Measurements from ENCODE around the gene LRRC3.

Gene LRRC3

DNA sequence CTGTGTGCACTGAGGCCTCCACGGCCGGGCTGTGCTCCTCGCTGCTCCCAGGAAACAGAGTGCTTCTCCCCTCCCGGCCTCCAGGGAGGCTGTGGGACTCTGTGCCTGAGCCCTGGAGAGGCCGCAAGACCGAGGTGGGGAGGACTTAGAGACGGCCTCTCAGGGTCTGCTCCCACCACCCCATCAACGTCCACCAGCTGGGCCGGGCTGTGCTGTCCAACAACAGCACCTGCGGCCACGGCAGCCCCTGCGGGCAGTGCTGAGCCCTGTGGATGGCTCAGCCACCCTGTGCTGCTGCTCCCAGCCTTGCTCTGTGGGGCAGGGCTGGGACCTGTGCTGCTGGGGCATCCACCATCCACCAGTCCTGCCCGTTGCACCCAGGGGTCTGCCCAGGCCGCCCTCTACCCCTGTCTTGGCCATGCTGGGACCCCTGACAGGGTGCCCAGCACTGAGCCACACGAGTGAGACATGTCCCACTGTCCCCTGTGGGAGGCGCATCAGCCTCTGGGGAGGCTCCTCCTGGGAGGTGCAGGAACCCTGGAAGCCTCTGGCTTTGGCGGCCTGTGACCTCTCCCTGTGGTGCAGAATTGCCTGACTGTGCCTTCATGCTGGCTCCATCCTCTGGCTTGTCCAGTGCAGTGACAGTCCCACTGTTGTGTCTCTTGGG is 31.2 kb upstream of the LRRC3 start:
- DNase-seq (ENCODE audit: low read depth, low spot score) = no peak

DNA sequence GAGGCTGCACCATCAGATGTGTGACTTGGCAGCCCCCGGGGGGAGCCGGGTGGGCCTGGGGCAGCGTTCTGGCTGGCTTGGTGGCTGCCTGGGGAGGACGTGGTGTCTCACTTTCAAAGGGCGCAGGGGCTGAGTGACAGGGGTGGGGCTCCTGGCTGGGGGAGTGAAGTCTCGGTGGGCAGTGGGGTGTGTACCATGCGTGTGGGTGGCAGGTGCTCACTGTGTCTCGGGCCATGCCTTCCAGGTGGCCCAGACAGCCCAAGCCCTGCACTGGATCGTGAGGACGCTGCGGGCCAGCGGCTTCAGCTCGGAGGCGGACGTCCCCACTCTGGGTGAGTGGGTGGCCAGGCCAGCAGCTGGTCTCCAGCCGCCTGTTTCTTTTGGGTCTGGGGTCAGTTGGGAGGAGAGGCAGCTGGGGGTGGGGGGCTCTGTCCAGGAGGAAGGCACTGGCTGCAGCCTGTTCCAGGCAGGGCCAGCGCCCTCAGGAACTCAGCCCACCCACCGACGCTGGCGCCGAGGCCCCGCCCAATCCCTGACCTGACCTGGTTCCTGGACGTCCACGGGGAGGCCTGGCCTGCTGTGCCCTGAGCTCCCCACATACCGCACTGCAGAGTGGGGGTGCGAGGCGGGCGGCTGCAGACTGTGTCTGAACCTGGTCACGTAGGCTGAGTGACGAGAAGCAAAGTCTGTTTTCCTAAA is 30.6 kb upstream of the LRRC3 start:
- no peak for DNase-seq (ENCODE audit: low read depth, low spot score)

DNA sequence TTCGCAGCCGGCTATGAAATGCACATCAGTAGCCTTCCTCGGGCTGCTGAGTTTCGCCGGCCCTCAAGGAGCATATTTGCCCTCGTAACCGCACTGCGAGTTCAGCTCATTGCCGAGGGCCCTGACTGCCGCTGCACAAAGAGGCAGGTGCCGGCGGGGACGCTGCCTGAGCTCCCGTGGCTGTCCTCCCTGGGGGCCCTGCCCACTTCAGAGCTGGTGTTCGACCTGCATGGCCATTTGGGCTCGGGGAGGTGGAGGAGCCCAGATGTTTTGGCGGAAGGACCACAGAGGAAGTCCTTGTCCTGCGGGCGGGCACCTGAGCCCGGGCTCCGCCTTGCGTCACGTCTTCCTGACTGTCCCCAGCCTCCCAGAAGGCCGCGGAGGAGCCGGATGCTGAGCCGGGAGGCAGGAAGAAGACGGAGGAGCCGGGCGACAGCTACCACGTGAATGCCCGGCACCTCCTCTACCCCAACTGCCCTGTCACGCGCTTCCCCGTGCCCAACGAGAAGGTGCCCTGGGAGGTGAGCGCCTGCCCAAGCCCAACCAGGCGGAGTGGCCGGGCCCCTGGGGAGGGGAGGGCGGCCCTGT is 29.9 kb upstream of the LRRC3 start:
- DNase-seq (ENCODE audit: low read depth, low spot score) = no peak

DNA sequence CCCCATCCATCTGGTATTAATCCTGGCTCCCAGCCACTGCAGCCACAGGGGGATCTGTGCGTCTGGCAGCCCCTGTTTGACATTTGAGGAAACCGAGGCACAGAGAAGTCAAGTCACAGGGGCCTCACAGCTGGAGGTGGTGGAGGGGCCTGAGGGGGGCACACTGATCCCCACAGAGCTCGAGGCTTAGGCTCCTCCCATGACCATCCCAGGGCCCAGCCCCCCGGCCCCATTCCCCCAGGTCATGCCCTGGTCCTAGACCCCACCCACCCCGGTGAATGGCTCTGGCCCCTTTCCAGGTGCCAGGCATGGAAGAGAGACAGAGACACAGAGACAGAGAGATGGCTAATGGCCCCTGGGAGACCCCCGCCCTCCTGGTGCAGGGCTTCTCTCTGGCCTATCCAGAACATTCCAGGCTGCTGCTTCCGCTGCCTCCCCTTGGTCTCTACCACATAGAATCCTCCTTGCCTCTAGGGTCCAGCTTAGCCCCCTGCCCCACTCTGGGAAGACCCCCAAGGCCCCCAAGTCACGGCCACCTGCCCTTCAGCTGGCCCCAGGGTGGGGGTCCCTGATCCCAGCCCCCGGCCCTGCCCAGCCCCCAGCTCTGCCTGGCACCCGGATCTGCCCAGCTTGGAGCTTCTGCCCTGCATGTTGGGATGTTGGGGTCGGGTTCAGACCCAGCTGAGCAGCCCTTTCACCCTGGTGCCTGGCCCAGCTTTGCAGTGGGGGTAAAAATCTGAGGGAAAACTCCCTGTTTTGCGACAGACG is 29.2 kb upstream of the LRRC3 start:
- DNase-seq (ENCODE audit: low read depth, low spot score) = no peak

DNA sequence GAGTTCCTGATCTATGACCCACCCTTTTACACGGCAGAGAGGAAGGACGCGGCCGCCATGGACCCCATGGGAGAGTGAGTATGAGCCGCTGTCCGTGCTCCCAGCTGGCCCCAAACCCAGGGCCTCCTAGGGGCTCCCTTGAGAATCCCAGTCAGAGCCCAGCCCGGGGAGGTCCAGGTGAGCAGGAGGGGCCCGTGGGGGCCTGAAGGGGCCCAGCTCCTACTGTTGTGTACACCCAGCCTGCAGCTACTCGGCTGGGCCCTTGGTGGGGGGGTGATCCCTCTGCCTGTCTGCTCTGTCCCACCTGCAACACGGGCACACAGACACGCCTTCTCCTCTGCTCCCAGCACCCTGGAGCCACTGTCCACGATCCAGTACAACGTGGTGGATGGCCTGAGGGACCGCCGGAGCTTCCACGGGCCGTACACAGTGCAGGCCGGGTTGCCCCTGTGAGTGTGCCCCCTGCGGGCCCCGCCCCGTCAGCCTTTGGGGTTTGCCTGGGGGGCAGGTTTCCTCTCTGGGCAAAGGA is 28.6 kb upstream of the LRRC3 start:
- no peak for DNase-seq (ENCODE audit: low read depth, low spot score)

DNA sequence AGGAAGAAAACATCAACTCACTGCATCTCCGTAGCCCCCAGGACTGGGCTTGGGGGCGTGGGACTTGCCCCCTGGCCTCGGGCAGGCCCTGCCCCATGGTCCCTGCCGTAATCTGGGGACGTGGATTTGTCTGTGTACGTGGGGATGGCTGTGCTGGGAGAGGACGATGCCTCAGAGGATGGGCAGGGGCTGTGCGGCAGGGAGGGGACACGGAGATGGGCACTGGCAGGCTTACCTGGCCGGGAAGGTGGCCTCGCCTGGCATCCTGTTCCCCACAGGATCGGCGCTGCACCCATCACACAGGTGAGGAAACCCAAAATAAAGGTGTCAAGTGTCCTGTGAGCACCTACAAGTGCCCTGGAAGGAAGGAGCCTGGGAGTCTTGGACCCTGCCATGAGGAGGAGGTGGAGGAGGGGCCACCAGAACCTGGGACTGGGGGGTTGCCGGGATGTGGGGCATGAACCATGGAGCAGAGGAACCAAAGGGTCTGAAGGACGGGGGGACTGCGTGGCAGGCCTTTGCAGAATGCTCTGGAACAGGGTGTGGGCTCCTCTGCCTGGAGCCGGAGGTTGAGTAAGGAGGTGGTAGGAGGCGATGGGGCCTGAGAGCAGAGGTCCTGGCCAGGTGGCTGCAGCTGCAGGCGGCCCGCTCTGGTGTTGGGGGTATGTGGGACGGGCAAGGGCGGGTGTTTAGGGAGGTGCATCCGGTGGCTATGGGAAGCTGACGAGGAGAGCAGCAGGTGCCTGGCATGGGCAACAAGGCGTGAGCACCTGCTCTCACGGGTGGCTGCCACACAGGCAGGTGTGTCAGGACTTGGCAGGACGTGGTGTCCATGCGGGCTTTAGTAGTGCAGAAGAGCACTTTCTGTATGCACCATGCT is 27.8 kb upstream of the LRRC3 start:
- no peak for DNase-seq (ENCODE audit: low read depth, low spot score)

DNA sequence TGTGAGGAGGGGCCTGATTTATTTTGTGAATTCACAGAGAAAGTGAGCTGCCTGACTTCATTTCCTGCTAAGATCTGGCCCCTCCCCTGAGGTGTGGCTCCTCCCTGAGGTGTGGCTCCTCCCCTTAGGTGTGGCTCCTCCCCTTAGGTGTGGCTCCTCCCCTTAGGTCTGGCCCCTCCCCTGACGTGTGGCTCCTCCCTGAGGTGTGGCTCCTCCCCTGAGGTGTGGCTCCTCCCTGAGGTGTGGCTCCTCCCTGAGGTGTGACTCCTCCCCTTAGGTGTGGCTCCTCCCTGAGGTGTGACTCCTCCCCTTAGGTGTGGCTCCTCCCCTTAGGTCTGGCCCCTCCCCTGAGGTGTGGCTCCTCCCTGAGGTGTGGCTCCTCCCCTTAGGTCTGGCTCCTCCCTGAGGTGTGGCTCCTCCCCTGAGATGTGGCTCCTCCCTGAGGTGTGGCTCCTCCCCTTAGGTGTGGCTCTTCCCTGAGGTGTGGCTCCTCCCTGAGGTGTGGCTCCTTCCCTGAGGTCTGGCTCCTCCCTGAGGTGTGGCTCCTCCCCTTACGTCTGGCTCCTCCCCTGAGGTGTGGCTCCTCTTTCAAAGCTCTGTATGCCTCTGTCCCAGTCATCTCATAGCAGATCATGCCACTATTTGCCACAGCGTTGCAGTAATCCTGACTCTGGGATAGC is 26.9 kb upstream of the LRRC3 start:
- no peak for DNase-seq (ENCODE audit: low read depth, low spot score)

DNA sequence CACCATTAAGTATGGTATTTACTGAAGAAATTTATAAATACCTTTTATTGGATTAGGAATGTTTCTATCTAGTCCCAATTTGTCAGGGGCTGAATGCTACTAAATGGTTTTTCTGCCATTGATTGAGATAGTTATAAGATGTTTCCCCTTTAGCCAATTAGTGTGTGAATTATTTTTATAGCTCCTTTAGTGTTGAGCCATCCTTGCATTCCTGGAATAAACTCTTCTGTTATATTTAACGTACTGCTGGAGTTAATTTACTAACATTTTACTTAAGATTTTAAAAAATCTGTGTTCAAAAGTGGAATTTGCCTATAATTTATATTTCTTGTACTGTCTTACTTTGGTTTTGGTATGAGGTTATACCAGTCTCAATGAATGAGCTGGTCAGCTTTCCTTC is 25.4 kb upstream of the LRRC3 start:
- no peak for DNase-seq (ENCODE audit: low read depth, low spot score)

DNA sequence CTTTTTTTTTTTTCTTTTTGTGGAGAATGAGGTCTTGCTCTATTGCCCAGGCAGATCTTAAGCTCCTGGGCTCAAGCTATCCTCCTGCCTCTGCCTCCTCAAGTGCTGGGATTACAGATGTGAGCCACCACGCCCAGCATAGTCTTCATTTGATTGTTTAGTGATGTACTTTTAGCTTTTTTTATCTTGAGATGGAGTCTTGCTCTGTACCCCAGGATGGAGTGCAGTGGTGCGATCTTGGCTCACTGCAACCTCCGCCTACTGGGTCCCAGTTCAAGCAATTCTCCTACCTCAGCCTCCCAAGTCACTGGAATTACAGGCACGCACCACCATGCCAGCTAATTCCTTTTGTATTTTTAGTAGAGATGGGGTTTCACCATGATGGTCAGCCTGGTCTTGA is 24.0 kb upstream of the LRRC3 start:
- no peak for DNase-seq (ENCODE audit: low read depth, low spot score)

DNA sequence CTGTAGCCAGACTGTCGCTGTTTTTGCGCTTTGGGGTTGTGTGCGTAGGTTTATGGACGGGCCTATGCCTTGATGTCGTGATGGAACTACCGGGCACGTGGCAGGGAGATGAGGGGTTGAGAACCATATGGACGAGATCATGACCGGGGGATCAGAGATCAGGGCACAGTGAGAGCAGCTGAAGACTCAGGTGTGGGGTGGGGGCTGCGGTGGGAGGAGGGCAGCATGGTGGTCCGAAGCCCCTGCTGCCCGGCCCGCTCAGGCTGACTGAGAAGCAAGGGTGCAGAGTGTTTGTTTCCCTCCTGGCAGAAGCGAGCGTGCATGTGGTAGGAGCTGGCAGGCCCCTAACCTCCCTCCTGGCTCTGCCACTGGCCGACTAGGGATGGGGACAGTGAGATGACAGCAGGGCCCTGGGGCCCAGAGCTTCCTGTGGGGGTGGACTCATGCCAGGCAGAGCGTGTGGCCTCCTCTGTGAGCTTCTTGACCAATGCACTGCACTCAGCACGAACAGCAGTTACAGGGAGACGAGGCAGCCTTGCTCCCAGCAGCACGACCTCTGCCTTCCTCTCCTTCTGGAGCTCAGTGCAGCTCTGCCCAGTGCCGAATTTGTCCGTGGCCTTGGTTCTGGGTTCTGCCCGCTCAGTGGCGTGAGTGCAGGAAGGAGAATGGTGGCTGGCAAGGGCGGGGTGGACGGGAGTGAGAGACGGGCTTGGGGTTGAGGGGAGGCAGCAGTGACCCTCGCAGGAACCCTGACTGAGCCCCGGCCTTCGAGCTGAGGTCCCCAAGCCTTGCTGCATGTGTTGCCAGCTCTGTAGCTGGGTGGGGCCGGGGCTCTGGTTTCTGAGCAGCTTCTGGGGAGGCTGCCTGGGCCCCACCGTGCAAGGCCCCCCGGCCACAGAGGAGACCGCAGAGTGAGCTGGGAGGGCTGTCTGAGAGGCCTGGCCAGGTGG is 22.2 kb upstream of the LRRC3 start:
- no peak for DNase-seq (ENCODE audit: low read depth, low spot score)

DNA sequence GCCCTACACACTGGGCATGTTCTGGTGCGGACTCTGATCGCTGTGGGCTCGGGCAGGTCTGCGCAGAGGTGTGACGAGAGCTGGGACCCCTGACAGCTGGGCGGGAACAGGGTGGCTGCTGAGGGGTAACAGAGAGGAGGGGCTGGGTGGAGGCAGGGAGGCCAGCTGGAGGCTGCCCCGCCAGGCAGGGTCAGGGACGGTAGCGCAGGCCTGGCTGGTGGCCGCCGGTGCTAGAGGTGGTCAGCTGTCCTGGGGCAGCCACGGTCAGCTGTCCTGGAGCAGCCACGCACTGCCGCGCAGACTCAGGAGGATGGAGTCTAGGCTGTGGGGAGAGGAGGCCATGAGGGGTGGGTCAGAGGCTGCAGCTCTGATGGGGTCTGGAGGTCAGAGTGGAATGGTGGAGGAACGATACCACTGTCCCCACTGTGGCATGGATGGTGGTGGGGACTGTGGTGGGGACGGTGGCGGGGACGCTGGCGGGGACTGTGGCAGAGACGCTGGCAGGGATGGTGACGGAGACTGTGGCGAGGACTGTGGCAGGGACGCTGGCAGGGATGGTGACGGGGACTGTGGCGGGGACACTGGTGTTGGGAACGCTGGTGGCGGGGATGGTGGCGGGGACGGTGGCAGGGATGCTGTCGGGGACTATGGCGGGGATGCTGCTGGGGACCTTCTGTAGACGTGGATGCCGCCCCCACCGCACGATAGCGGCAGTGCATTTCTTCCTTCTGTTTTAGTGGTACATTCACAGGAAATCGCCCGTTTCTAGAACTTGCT is 21.3 kb upstream of the LRRC3 start:
- DNase-seq (ENCODE audit: low read depth, low spot score) = no peak

DNA sequence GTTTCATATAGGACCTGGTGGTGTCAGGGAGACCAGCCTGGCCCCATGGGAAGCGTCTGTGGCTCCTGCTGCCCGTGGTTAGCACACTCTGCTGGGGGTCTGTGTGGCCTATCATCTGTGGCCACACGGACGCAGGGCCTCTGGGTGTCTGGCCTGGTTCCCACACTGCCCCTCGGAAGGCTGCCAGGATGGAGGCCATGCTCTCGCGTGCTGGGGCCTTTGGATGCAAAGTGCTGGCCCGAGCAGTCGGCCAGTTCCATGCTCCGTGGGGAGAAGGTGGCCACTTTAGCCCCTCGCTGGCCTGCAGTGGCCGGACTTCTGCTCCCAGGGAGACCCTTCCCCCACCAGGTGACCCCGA is 20.8 kb upstream of the LRRC3 start:
- no peak for DNase-seq (ENCODE audit: low read depth, low spot score)

DNA sequence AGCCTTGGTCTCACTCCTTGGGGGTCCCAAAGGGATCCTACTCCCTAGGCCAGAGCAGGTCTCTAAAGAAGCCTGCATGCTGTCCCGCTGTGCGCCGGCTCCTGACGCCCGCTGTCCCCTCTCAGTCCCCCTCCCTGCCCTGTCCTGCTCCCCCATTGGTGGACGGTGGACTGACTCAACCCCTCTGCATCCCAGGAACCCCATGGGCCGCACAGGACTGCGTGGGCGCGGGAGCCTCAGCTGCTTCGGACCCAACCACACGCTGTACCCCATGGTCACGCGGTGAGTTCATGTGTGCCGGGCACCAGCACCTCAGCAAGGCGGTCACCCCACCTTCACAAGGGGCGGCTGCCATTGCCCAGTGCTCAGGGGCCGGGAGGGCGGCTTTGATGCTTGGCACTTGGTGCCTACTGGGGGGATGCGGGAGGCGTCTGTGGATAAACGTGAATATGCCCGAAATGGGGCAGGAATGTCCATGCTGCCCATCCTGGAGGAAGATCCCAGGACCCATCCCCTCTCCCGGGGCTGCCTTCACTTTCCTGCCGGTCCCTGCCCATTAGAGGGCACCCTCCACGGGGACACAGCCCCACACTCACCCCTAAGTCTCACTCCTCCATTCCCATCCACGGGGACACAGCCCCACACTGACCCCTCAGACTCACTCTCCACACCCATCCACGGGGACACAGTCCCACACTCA is 20.2 kb upstream of the LRRC3 start:
- no peak for DNase-seq (ENCODE audit: low read depth, low spot score)

DNA sequence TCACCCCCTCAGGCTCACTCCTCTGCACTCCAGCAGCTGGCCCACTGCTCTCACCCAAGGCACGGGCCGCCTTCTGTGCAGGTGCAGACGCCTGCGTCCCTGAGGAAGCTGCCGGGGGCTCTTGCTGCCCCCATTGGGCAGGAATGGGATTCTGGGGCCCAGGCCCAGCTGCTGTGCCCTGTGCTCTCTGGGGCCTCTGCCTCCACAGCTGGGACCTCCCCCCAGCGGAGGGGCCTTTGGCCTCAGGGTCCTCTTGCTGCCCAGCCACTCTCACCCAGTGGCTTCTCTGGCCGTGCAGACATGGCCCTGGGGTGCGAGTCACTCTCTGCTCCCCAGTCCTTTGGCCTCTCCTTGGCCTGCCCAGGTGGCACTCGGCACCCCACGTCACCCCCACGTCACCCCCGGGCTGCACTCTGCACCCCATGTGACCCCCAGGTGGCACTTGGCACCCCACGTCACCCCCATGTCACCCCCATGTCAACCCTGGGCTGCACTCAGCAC is 19.1 kb upstream of the LRRC3 start:
- no peak for DNase-seq (ENCODE audit: low read depth, low spot score)

DNA sequence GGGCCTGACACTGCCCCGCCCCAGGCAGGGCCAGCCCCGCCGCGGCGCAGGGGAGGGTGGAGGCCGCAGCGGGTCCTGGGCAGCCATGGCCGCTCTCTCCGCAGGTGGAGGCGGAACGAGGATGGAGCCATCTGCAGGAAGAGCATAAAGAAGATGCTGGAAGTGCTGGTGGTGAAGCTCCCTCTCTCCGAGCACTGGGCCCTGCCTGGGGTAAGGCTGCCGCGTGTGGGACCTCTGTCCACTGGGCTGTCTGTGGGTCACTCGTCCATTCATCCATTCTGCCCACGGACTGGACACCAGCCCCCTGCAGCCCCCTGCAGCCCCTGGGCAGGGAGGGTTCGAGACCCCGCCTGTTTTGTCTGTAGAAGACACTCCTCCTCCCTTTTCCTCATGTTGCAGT is 18.4 kb upstream of the LRRC3 start:
- no peak for DNase-seq (ENCODE audit: low read depth, low spot score)

DNA sequence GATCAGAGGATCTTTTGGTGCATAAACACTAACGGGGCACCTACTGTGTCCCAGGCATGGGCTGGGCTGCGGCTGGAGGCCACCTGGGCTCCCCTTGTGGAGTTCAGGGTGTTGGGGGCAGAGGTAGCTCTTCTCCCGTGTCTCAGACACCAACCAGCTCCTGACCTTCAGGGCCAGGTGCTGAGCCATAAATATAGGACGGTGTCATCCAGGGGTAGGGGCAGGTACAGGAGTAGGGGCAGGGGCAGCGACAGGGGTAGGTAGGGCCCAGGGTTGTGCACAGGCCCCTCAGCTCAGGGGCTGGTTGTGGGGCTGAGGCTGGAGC is 18.0 kb upstream of the LRRC3 start:
- DNase-seq (ENCODE audit: low read depth, low spot score) = no peak

DNA sequence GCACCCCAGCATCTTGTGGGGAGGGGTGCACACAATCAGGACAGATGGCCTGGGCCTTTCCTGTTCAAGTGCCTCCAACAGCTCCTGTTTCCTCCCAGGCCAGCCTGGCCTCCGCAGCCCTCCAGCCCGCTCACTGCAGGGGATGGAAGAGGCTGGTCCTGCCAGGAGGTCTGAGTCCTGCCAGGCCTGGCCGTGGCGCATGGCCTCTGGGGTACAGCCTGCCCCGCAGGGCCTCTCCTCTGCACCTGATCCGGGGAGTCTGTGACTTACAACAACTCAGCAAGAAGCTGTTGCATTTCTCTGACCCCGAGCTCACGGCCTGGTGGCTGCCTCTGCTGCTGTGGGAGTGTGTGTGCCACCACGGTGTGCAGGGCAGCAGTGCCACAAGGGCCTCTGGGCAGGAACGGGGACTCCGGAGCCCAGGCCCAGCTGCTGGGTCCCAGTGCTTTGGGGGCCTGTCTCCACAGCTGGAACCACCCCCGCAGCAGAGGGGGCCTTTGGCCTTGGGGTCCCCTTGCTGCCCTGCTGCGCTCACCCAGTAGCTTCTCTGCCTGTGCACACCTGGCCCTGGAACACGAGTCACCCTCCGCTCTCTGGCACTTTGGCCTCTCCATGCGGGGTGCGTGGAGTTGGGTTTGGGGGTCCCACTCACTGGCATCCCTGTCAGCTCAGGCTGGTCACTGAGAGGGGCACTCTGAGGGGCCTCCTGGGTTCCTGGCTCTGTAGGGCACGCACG is 17.4 kb upstream of the LRRC3 start:
- no peak for DNase-seq (ENCODE audit: low read depth, low spot score)
